Rectal smooth muscle tissue (tissue), 1 donor: ENCODE data around the gene CDV3.

ENCODE experiments used
- H3K27ac ChIP-seq: one replicate; pipeline ENCODE4 v1.7.0; 2013; ENCODE audit warnings: low read depth, low read length, inconsistent platforms
- H3K27me3 ChIP-seq: one replicate; pipeline ENCODE4 v1.7.0; 2013; ENCODE audit warnings: low read length; ENCODE audit not compliant: control insufficient read depth, insufficient read depth
- H3K36me3 ChIP-seq: one replicate; pipeline ENCODE4 v1.7.0; 2013; ENCODE audit warnings: low read length; ENCODE audit not compliant: control insufficient read depth, insufficient read depth
- H3K4me1 ChIP-seq: one replicate; pipeline ENCODE4 v1.7.0; 2013; ENCODE audit warnings: low read length; ENCODE audit not compliant: control insufficient read depth, insufficient read depth
- H3K4me3 ChIP-seq: one replicate; pipeline ENCODE4 v1.7.0; 2013; ENCODE audit warnings: low read length
- H3K9ac ChIP-seq: one replicate; pipeline ENCODE4 v1.7.0; 2013; ENCODE audit warnings: low read length

CDV3 gene

DNA sequence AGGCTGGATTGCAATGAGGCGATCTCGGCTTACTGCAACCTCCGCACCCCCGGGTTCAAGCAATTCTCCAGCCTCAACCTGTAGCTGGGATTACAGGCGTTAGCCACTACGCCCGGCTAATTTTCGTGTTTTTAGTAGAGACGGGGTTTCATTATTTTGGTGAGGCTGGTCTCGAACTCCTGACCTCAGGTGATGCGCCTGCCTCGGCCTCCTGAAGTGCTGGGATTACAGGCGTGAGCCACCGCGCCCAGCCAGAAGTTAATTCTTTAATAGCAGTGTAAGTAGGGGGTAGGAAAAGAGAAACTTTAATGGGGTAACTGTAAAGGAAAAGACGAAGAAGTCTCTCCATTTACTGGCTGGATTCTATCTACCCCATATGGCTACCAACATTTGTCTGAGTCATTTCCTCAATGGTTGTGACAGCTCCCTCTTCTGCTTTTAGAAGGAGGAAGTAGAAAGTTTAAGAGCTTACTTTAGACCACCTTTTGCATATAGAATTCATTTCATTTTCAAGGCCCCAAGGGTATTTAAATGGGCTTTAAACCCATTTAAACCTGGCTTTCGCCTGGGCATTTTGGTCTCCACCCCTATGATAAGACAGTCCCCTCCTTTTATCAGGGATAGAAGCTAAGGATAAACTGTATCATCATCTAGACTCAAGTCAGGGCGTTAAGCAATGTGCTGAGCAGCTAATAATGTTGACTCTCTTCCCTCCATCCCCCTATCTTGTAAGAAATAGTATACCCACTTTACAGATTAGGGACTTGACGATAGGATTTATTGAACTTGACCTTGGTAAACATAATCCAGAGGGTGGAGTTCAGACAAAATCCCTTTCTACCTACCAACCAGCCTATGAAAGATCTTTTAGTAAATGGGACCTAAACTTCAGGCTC is 1.1 kb upstream of the CDV3 start:
- H3K36me3 ChIP-seq: no peaks in the 10 kb centered on the region
- peak overlapping the region; percentile 25 for H3K9ac ChIP-seq
- peak overlapping the region; percentile 71 for H3K4me3 ChIP-seq
- peaks cover 27% of the 10 kb centered on the region for H3K4me1 ChIP-seq
- no peaks in the 10 kb centered on the region for H3K27me3 ChIP-seq
- H3K27ac ChIP-seq: peak overlapping the region; percentile 93

GRCh38 chr3:133573054-133573628 is 345 bp upstream of the CDV3 start:
- no peaks in the 10 kb centered on the region for H3K27me3 ChIP-seq
- H3K4me3 ChIP-seq: peak overlapping the region; percentile 71
- H3K9ac ChIP-seq: peak overlapping the region; percentile 25
- peaks cover 27% of the 10 kb centered on the region for H3K4me1 ChIP-seq
- peak overlapping the region; percentile 97 for H3K27ac ChIP-seq
- H3K36me3 ChIP-seq: no peaks in the 10 kb centered on the region

GRCh38 chr3:133574260-133574881 is 885 bp downstream of the CDV3 start:
- Histone ChIP-seq H3K9ac (peak overlapping the region; percentile 90), H3K27ac (peak overlapping the region; percentile 97), H3K4me1 (peaks cover 30% of the 10 kb centered on the region), H3K36me3 (peaks cover 7% of the 10 kb centered on the region), H3K4me3 (peak overlapping the region; percentile 96), H3K27me3 (no peaks in the 10 kb centered on the region)

DNA sequence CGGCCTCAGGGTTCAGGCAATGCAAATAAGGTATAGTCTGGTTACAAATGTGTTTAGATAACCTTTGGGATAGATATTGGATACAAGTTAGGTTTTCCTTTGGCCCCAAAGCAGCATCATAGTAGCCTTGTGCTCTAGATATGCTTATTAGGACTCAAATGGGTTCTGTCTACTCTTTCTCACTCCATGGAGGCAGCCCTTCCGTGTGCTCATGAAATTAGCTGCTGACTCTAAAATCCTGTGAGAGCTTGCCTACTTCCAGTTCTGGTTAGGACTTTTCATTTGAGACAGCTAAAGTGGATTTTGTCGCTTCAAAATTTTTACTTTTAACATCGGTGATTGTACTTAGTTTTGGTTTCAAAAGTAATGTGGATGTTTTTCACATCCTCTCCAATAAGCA is 1.6 kb downstream of the CDV3 start:
- Histone ChIP-seq H3K27ac (peak overlapping the region; percentile 97), H3K4me3 (peak overlapping the region; percentile 96), H3K9ac (peak overlapping the region; percentile 90), H3K36me3 (peaks cover 7% of the 10 kb centered on the region), H3K4me1 (peaks cover 25% of the 10 kb centered on the region), H3K27me3 (no peaks in the 10 kb centered on the region)

DNA sequence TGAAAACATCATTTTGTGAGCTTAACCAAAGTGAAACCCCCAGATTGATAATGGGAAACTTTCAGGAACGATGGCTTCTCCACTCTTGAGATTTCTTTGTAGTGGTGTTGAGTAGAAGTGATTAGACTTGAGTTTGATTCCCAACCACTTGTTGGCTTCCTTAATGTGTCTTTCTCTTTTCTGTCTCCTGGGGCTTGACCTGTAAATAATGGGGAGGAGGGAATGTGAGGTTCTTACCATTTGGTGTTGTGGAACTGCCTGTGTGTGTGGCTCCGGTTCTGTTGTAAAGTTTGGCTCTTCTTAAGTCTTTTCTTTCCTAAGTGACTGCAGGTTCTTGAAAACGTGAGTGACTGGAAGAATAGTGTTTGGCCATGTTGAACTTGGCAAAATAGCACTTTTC is 2.7 kb downstream of the CDV3 start:
- Histone ChIP-seq H3K27me3 (no peaks in the 10 kb centered on the region), H3K36me3 (peaks cover 7% of the 10 kb centered on the region), H3K9ac (no peak overlapping the region), H3K4me1 (peaks cover 22% of the 10 kb centered on the region), H3K27ac (no peak overlapping the region), H3K4me3 (peak overlapping the region; percentile 3)

DNA sequence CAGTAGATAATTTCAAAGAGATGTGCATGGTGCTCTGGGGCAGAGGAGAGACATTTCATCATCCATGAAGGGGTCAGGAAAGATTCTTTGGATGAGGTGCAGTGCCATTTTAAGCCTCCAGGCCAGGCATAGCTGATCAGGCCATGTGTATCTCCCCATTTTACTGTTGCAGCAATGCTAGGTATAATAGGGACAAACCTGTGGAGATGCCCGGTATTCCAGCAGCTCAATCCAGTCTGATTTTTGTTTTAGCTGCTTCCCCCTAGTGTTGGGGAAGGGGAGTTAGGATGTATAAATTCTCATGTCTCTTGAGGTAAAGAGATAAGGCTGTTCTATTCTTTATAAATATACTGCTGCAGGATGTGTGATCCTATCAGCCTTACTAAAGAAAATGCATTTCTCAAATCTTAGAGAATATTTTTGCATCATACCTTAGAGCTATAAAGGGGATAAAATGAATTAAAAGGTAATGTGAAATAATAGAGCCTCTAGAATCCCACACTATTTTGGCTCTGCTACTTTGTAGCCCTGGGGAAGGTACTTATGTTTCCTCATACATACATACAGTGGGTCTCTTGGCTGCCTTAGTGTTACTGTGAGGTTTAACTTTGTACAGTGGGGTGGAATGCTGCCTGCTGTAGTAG is 5.2 kb downstream of the CDV3 start:
- Histone ChIP-seq H3K36me3 (peaks cover 7% of the 10 kb centered on the region), H3K4me1 (peaks cover 17% of the 10 kb centered on the region), H3K27ac (no peak overlapping the region), H3K9ac (no peak overlapping the region), H3K27me3 (no peaks in the 10 kb centered on the region), H3K4me3 (no peak overlapping the region)

- Histone ChIP-seq H3K4me3 (no peak overlapping the region), H3K36me3 (peaks cover 20% of the 10 kb centered on the region), H3K4me1 (peaks cover 2% of the 10 kb centered on the region), H3K27ac (no peak overlapping the region), H3K9ac (no peak overlapping the region), H3K27me3 (no peaks in the 10 kb centered on the region)
Observed at GRCh38 chr3:133583396-133583795, 9.9 kb downstream of the CDV3 start.

DNA sequence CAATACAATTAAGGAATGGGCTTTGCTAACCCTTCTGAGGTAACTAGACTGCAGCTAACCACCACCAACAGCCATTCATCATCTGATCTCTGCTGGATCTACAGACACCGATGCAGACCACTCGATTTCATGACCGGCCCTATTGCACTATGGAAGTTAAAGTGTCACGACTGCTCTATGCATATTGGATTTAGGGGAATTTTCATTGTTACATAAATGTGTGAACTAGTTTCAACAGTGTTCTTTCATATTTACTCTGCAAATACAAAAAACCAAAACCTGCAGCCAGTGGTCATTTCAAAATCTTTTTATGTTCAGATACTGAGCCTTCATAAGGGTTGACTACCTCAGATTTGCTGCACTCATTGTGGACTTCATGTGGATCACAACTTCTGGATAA is 14.5 kb downstream of the CDV3 start:
- Histone ChIP-seq H3K4me3 (no peak overlapping the region), H3K36me3 (peaks cover 23% of the 10 kb centered on the region), H3K4me1 (no peaks in the 10 kb centered on the region), H3K27me3 (no peaks in the 10 kb centered on the region), H3K27ac (no peak overlapping the region), H3K9ac (no peak overlapping the region)

- Histone ChIP-seq H3K4me3 (no peak overlapping the region), H3K4me1 (no peaks in the 10 kb centered on the region), H3K36me3 (peaks cover 22% of the 10 kb centered on the region), H3K9ac (no peak overlapping the region), H3K27ac (no peak overlapping the region), H3K27me3 (no peaks in the 10 kb centered on the region)
Observed at GRCh38 chr3:133588784-133589465, 15.4 kb downstream of the CDV3 start.

- no peaks in the 10 kb centered on the region for H3K27me3 ChIP-seq
- H3K4me3 ChIP-seq: no peak overlapping the region
- H3K9ac ChIP-seq: no peak overlapping the region
- peaks cover 20% of the 10 kb centered on the region for H3K36me3 ChIP-seq
- H3K27ac ChIP-seq: no peak overlapping the region
- H3K4me1 ChIP-seq: no peaks in the 10 kb centered on the region
Observed at GRCh38 chr3:133589503-133589902, 16.0 kb downstream of the CDV3 start.

DNA sequence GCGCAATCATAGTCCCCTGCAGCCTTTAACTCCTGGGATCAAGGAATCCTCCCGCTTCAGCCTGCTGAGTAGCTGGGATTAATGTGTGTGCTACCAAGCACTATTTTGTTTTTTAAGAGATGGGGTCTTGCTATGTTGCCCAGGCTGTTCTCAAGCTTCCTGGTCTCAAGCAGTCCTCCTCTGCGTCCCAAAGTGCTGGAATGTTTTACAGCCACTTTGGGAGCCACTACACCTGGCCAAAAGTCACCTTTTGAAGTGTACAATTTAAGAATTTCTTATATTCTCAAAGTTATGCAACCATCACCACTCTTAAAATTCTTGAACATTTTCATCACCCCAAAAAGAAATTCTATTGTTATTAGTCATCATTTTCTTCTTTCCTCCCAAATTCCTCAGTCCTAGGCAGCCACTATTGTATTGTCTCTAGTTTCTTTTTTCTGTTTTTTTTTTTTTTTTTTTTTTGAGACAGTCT is 17.8 kb downstream of the CDV3 start:
- Histone ChIP-seq H3K27me3 (no peaks in the 10 kb centered on the region), H3K27ac (peak overlapping the region; percentile 8), H3K4me1 (no peaks in the 10 kb centered on the region), H3K36me3 (peaks cover 20% of the 10 kb centered on the region), H3K9ac (no peak overlapping the region), H3K4me3 (no peak overlapping the region)

DNA sequence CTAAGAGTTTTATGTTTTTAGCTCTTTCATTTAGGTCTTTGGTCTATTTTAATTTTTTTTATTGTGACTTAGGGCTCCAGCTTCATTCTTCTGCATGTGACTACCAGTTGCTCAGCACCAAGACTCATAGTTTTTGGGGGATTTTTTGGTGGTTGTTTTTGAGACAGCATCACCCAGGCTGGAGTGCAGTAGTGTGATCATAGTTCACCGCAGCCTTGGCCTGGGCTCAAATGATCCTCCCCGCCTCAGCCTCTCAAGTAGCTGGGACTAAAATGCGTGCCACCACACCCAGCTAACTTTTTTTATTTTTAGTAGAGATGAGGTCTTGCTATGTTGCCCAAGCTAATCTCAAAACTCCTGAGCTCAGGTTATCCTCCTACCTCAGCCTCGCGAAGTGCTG is 19.4 kb downstream of the CDV3 start:
- Histone ChIP-seq H3K27me3 (no peaks in the 10 kb centered on the region), H3K4me3 (no peak overlapping the region), H3K4me1 (no peaks in the 10 kb centered on the region), H3K36me3 (peaks cover 10% of the 10 kb centered on the region), H3K27ac (no peak overlapping the region), H3K9ac (no peak overlapping the region)
